A549 (cell line): ENCODE results near the gene TMEM141. TPM values are rescaled to one million over a fixed set of nuclear protein-coding genes. Genes with fewer than 3 reads are reported as not detected.
"Not testable (repeated sequence)": the region's sequence is repeated elsewhere in the genome, so short reads cannot be mapped to it uniquely, and the experiment has no call there.

Source experiments
- ATAC-seq, 2 experiments: fragments of 200-7000 bp in 1 of 2; fragments of >200 bp in 1 of 2; cut with Nextera tagmentation in 1 of 2; cut with Tn5 transposase in 1 of 2; 3 replicates each; pipeline versions ENCODE4 v1.8.0 to v1.9.1; 2018 to 2020; ENCODE audit warnings: mild to moderate bottlenecking in 1 of 2, moderate library complexity in 1 of 2
- CTCF ChIA-PET: fragments of 300-600 bp; sonication (Branson Sonifier 250); formaldehyde crosslinking; extraction: SDS; loops from one replicate; lab custom pipeline; 2021; ENCODE audit warnings: antibody characterized with exemption, inconsistent platforms; lab: Yijun Ruan, JAX
- POLR2A ChIA-PET: fragments of 350-600 bp; formaldehyde crosslinking; extraction: SDS; loops from one replicate; lab custom pipeline; 2021; ENCODE audit warnings: antibody characterized with exemption, inconsistent platforms; lab: Yijun Ruan, JAX
- DNase-seq, 2 experiments: peaks; one replicate each; pipeline versions ENCODE4 v3.0.0 to v3.0.0-alpha.2; 2011 to 2016; ENCODE audit warnings: low read depth in 1 of 2, low spot score in 1 of 2
- FAIRE-seq: peaks from 2 replicates; lab custom pipeline; 2011; peaks lifted over from hg19 to GRCh38; lab: Jason Lieb, UNC
- H3K27ac ChIP-seq, 2 experiments: fragments of >200 bp; sonication (Bioruptor Twin); formaldehyde crosslinking; 3 replicates each; pipeline ENCODE4 v1.5.1; 2016 to 2017
- H3K4me1 ChIP-seq: fragments of >200 bp; sonication (Bioruptor Twin); formaldehyde crosslinking; 3 replicates; pipeline ENCODE4 v1.6.1; 2016
- H3K4me2 ChIP-seq: fragments of >200 bp; sonication (Bioruptor Twin); formaldehyde crosslinking; 3 replicates; pipeline ENCODE4 v1.6.1; 2016
- H3K4me3 ChIP-seq: fragments of >200 bp; sonication (Bioruptor Twin); formaldehyde crosslinking; 3 replicates; pipeline ENCODE4 v1.5.1; 2016
- H3K9me3 ChIP-seq: fragments of >200 bp; sonication (Bioruptor Twin); formaldehyde crosslinking; 3 replicates; pipeline ENCODE4 v1.6.1; 2016
- CBX2 ChIP-seq: fragments of 200-600 bp; sonication (generic); IDR thresholded peaks from 2 replicates; pipeline ENCODE4 v1.6.1; 2016; ENCODE audit warnings: low read depth, mild to moderate bottlenecking, borderline replicate concordance
- EHF ChIP-seq: fragments of 250-450 bp; sonication (Bioruptor Pico); IDR thresholded peaks from 2 replicates; pipeline ENCODE4 v1.5.0; 2020; ENCODE audit warnings: mild to moderate bottlenecking
- ELK1 ChIP-seq: fragments of 150-350 bp; IDR thresholded peaks from 2 replicates; pipeline ENCODE4 v1.6.1; 2014; ENCODE audit warnings: low read depth, mild to moderate bottlenecking, low read length
- EP300 ChIP-seq, 2 experiments: fragments of >200 bp; sonication (Bioruptor Twin); formaldehyde crosslinking; IDR thresholded peaks; 2 replicates in 1 of 2; 3 replicates in 1 of 2; pipeline ENCODE4 v1.6.1; 2016 to 2017
- ESRRA ChIP-seq: fragments of 150-350 bp; IDR thresholded peaks from 2 replicates; pipeline ENCODE4 v1.6.1; 2014; ENCODE audit warnings: mild to moderate bottlenecking, low read length, borderline replicate concordance
- FOSB ChIP-seq: fragments of 250-450 bp; sonication (Bioruptor Pico); IDR thresholded peaks from 2 replicates; pipeline ENCODE4 v1.5.0; 2020; ENCODE audit warnings: mild to moderate bottlenecking, moderate library complexity
- GATA3 ChIP-seq: IDR thresholded peaks from 2 replicates; pipeline ENCODE4 v1.6.1; 2012; ENCODE audit warnings: borderline replicate concordance
- HES2 ChIP-seq: fragments of >200 bp; sonication (Bioruptor Twin); formaldehyde crosslinking; IDR thresholded peaks from 2 replicates; pipeline ENCODE4 v1.6.1; 2016
- HOXB5 ChIP-seq: fragments of 250-450 bp; sonication (Bioruptor Pico); IDR thresholded peaks from 2 replicates; pipeline ENCODE4 v1.5.0; 2020; ENCODE audit warnings: mild to moderate bottlenecking, moderate library complexity
- MYC ChIP-seq: IDR thresholded peaks from 2 replicates; pipeline ENCODE4 v1.6.1; 2012; ENCODE audit warnings: mild to moderate bottlenecking, inconsistent platforms, low read length, improper control_type of control experiment, borderline replicate concordance
- PHF8 ChIP-seq: fragments of 200-600 bp; sonication (generic); IDR thresholded peaks from 2 replicates; pipeline ENCODE4 v1.6.1; 2016; ENCODE audit warnings: low read depth, mild to moderate bottlenecking, antibody characterized with exemption, moderate library complexity, borderline replicate concordance
- POLR2A ChIP-seq: IDR thresholded peaks from 2 replicates; pipeline ENCODE4 v1.6.1; 2012; ENCODE audit warnings: mild to moderate bottlenecking, low read length
- RCOR1 ChIP-seq: fragments of 150-350 bp; IDR thresholded peaks from 2 replicates; pipeline ENCODE4 v1.6.1; 2014; ENCODE audit warnings: antibody characterized with exemption, low read length, low read depth
- WGBS: methylation state at CpG from one replicate; pipeline ENCODE4 v1.1.6; 2017; ENCODE audit errors: missing lambda C conversion rate; 5-methylcytosine and 5-hydroxymethylcytosine counted together
- polyA plus RNA-seq, 4 experiments: library from polyadenylated mRNA; depleted of rRNA in 3 of 4; stranded (reverse); fragments of >200 nt; fragmentation: RNase III in 1 of 4; extraction: RNeasy Plus Mini Kit Qiagen cat#74134 plus additional on column Dnase treatment in 1 of 4; gene quantifications; 2 replicates in 3 of 4; 3 replicates in 1 of 4; pipeline ENCODE4 v1.2.3, GENCODE V29; 2011 to 2017
- TF ChIP-seq, protein P1 (sequence below): fragments of 200-600 bp; sonication (generic); IDR thresholded peaks from 2 replicates; pipeline ENCODE4 v1.6.1; 2016; ENCODE audit warnings: antibody characterized with exemption, mild to moderate bottlenecking, moderate library complexity
- TF ChIP-seq, protein P2 (sequence below): fragments of >200 bp; sonication (Bioruptor Twin); formaldehyde crosslinking; IDR thresholded peaks from 3 replicates; pipeline ENCODE4 v1.6.1; 2016

TMEM141 gene
- polyA plus RNA-seq, 2 of the 4 experiments (the other 2 are of a cell fraction) = 64.5 to 70.7 TPM

GRCh38 chr9:136795000-136795348 lies 3.8 kb downstream of the TMEM141 start:
- POLR2A ChIA-PET = interaction anchor here (1.9 kb wide), 1 partner anchor 67 kb away, joined by 7 read pairs; no protein-coding TSS in a partner anchor
- peaks cover 33% of the 10 kb centered on the region for H3K4me1 ChIP-seq

DNA sequence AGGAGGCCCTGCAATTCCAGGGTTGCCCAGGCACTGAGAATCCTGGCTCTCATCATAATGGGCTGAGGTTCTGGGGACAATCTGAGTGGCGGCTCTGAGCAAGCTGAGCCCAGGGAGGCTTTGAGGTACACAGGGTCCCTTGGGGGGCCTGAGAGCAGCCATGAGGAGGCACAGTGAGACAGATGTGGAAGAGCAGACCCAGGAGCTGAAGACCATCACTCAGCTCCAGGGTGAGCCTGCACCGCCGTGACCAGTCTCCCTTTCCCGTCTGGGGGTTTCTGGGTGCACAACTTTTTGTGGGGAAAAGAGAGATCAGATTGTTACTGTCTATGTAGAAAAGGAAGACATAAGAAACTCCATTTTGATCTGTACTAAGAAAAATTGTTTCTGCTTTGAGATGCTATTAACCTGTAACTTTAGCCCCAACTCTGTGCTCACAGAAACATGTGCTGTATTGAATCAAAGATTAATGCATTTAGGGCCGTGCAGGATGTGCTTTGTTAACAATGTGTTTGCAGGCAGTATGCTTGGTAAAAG lies 5.2 kb downstream of the TMEM141 start, which contains the start of gene CCDC183:
TSS of gene CCDC183 (plus strand) at position 101 of the 537 bp plus-strand sequence. CDS start at position 161, 60 bp downstream.
- no peak for DNase-seq
- Histone ChIP-seq H3K4me3 (no peak within 1 kb of the TSS), H3K9me3 (no peaks in the 10 kb centered on the region), H3K4me1 (peaks cover 35% of the 10 kb centered on the region), H3K4me2 (no peak within 1 kb of the TSS), H3K27ac (no peak within 1 kb of the TSS)
- WGBS = 78% methylated on average over 5 of the region's 5 CpGs
- TF ChIP-seq POLR2A (0 out of 2 replicates have a peak, but pooled peaks have one; percentile 6), FOSB (no peak)
- POLR2A ChIA-PET = no interaction called here
- ATAC-seq = no peak
- no peak for FAIRE-seq
- CTCF ChIA-PET = interaction anchor here (0.7 to 1.3 kb wide), 2 partner anchors 9 to 229 kb away, joined by 3 read pairs; no protein-coding TSS in a partner anchor

More at GRCh38 chr9:136795000-136795348, 3.8 kb downstream of the TMEM141 start:
- H3K4me3 ChIP-seq = no peak overlapping the region
- CTCF ChIA-PET = interaction anchor here (4.1 to 5.7 kb wide), 2 partner anchors 9 to 48 kb away, joined by 30 to 110 read pairs; partner anchors contain the start of genes AJM1 and RABL6
- H3K9me3 ChIP-seq = no peaks in the 10 kb centered on the region
- DNase-seq (no peak), FAIRE-seq (no peak), ATAC-seq (no peak)
- H3K27ac ChIP-seq = no peak overlapping the region
- 89% methylated on average over 6 of the region's 6 CpGs for WGBS
- no peak overlapping the region for H3K4me2 ChIP-seq
- no peak for TF ChIP-seq PHF8

DNA sequence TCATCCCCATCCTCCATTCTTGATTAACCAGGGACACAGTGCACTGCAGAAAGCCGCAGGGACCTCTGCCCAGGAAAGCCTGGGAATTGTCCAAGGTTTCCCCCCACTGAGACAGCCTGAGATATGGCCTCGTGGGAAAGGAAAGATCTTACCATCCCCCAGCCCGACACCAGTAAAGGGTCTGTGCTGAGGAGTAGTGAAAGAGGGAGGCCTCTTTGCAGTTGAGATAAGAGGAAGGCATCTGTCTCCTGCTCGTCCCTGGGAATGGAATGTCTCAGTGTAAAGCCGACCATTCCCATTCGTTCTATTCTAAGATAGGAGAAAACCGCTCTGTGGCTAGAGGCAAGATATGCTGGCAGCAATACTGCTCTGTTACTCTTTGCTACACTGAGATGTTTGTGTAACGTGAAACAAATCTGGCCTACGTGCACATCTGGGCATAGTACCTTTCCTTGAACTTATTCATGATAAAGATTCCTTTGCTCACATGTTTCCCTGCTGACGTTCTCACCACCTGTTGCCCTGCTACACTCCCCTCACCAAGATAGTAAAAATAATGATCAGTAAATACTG lies 5.7 kb downstream of the TMEM141 start:
- H3K4me1 ChIP-seq = peaks cover 37% of the 10 kb centered on the region

DNA sequence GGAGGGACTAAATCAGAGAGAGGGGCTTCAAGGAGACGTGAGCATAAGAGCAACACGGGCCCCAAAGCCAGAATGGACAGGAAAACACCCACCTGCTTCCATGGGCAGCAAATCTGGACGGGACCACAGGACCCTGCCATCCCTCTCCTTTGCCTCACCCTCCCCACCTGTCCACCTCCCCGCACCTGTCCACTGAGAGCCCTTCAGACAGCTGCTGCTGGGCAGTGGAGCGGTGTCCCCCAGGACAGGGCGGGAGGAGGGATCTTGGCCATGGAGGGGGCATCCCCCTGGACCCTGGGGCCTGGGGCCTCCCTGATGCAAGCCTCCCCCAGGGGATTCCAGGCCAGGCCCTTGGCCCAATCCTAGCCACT lies 7.5 kb downstream of the TMEM141 start:
- Histone ChIP-seq H3K4me1 (peaks cover 21% of the 10 kb centered on the region), H3K4me3 (no peak overlapping the region), H3K4me2 (peak overlapping the region; percentile 97), H3K9me3 (no peaks in the 10 kb centered on the region), H3K27ac (peak overlapping the region in 1 of 2 experiments; percentile 81; a peak in 3 of 6 replicates)
- no peak for DNase-seq
- FAIRE-seq = no peak
- ATAC-seq = no peak
- TF ChIP-seq MYC = no peak
- TF ChIP-seq POLR2A = no peak
- TF ChIP-seq, protein P1, sequence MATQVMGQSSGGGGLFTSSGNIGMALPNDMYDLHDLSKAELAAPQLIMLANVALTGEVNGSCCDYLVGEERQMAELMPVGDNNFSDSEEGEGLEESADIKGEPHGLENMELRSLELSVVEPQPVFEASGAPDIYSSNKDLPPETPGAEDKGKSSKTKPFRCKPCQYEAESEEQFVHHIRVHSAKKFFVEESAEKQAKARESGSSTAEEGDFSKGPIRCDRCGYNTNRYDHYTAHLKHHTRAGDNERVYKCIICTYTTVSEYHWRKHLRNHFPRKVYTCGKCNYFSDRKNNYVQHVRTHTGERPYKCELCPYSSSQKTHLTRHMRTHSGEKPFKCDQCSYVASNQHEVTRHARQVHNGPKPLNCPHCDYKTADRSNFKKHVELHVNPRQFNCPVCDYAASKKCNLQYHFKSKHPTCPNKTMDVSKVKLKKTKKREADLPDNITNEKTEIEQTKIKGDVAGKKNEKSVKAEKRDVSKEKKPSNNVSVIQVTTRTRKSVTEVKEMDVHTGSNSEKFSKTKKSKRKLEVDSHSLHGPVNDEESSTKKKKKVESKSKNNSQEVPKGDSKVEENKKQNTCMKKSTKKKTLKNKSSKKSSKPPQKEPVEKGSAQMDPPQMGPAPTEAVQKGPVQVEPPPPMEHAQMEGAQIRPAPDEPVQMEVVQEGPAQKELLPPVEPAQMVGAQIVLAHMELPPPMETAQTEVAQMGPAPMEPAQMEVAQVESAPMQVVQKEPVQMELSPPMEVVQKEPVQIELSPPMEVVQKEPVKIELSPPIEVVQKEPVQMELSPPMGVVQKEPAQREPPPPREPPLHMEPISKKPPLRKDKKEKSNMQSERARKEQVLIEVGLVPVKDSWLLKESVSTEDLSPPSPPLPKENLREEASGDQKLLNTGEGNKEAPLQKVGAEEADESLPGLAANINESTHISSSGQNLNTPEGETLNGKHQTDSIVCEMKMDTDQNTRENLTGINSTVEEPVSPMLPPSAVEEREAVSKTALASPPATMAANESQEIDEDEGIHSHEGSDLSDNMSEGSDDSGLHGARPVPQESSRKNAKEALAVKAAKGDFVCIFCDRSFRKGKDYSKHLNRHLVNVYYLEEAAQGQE = no peak
- no peak for TF ChIP-seq EHF (CRISPR knock-in tag)
- no peak for TF ChIP-seq GATA3
- no peak for TF ChIP-seq HES2
- TF ChIP-seq ESRRA = no peak
- no peak for TF ChIP-seq HOXB5 (CRISPR knock-in tag)
- no peak for TF ChIP-seq EP300 (IDR thresholded peaks at IDR 0.05)
- TF ChIP-seq RCOR1 = no peak
- TF ChIP-seq, protein P2, sequence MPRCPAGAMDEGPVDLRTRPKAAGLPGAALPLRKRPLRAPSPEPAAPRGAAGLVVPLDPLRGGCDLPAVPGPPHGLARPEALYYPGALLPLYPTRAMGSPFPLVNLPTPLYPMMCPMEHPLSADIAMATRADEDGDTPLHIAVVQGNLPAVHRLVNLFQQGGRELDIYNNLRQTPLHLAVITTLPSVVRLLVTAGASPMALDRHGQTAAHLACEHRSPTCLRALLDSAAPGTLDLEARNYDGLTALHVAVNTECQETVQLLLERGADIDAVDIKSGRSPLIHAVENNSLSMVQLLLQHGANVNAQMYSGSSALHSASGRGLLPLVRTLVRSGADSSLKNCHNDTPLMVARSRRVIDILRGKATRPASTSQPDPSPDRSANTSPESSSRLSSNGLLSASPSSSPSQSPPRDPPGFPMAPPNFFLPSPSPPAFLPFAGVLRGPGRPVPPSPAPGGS = no peak
- TF ChIP-seq CBX2 = no peak
- TF ChIP-seq ELK1 = no peak
- POLR2A ChIA-PET = interaction anchor here (0.6 kb wide), 1 partner anchor 49 kb away, joined by 3 read pairs; no protein-coding TSS in a partner anchor
- CTCF ChIA-PET = interaction anchor here (1.9 to 2.4 kb wide), 3 partner anchors 9 to 237 kb away, joined by 5 to 13 read pairs (median 7); partner anchors contain the start of gene RABL6
- WGBS = 89% methylated on average over 6 of the region's 6 CpGs

More for the DNA sequence above, 5.7 kb downstream of the TMEM141 start:
- POLR2A ChIA-PET, FAIRE-seq, H3K27ac ChIP-seq, H3K4me2 ChIP-seq, H3K4me3 ChIP-seq, DNase-seq, ATAC-seq, H3K9me3 ChIP-seq: not testable (repeated sequence)
- CTCF ChIA-PET = interaction anchor here (1.3 to 2.4 kb wide), 2 partner anchors 9 kb away, joined by 3 to 13 read pairs; no protein-coding TSS in a partner anchor
- 50% methylated on average over 10 of the region's 10 CpGs for WGBS
